ENCODE measurements around the gene ANKRD55. TPM values are rescaled to one million over a fixed set of nuclear protein-coding genes. Genes with fewer than 3 reads are reported as not detected.
A peak's percentile ranks its signal among the peaks of the same experiment; 100 is the strongest.

ANKRD55 gene
- total and polyA plus RNA-seq, 9 of the 15 experiments (the other 6 are each of a cell fraction or from before 2014, with no cell fraction given): 3.4 to 10.6 (median 6.5) TPM

DNA sequence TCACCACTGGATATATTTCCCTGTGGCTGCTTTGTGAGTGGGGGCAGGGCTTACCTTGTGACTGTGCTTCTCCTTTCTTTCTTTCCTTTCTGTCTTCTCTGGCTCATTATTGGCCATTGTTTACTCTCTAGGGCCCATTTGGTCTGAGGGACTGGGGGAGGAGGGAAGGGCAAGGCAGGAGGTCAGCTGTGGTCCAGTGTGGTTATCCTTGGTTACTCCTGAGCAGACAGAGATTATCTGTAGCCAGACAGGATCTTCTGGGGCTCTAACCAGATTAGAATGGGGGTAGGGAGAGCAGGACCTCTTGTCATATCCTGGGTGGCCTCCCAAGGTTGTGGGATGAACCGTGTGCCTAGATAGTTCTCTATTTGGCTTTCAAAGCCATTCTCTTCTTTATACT lies 71.2 kb downstream of the ANKRD55 start (continued):
- TF ChIP-seq HOMEZ (CRISPR knock-in tag; IDR thresholded peaks at IDR 0.05) (no peak), ZNF263 (CRISPR knock-in tag; IDR thresholded peaks at IDR 0.05; ENCODE audit: borderline replicate concordance) (no peak; the same call in 1 of the 2 replicates), U2AF1 (optimal IDR thresholded peaks at IDR 0.05; ENCODE audit: low read depth, low read length) (no peak), PTRF (tag; IDR thresholded peaks at IDR 0.05) (no peak), YY1 (IDR thresholded peaks at IDR 0.05; ENCODE audit: borderline replicate concordance in 1 of 3, control insufficient read depth in 1 of 3, extremely low read depth in 1 of 3, insufficient read depth in 3 of 3, insufficient read length in 1 of 3, insufficient replicate concordance in 2 of 3, low read depth in 1 of 3, low read length in 2 of 3) (no peak), DACH1 (IDR thresholded peaks at IDR 0.05; ENCODE audit: partially characterized antibody) (peak; percentile 47), MTA2 (IDR thresholded peaks at IDR 0.05; ENCODE audit: low read depth) (peak; percentile 82), KDM1A (IDR thresholded peaks at IDR 0.05) (peak; percentile 93 to 95), SREBF1 (IDR thresholded peaks at IDR 0.05; ENCODE audit: borderline replicate concordance, low read depth, low read length) (no peak), CHD4 (IDR thresholded peaks at IDR 0.05; ENCODE audit: insufficient read depth, insufficient replicate concordance, low read depth, low read length, poor library complexity, severe bottlenecking) (no peak), BCOR (IDR thresholded peaks at IDR 0.05) (peak; percentile 50; the same call in 1 of the 2 replicates), GTF2E2 (tag; IDR thresholded peaks at IDR 0.05) (no peak), CHAMP1 (IDR thresholded peaks at IDR 0.05) (0 out of 2 replicates have a peak, but pooled peaks have one; percentile 55)
- TF ChIP-seq, protein P1, sequence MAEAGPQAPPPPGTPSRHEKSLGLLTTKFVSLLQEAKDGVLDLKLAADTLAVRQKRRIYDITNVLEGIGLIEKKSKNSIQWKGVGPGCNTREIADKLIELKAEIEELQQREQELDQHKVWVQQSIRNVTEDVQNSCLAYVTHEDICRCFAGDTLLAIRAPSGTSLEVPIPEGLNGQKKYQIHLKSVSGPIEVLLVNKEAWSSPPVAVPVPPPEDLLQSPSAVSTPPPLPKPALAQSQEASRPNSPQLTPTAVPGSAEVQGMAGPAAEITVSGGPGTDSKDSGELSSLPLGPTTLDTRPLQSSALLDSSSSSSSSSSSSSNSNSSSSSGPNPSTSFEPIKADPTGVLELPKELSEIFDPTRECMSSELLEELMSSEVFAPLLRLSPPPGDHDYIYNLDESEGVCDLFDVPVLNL (CRISPR knock-in tag; IDR thresholded peaks at IDR 0.05; ENCODE audit: low read depth): no peak
- TF ChIP-seq, protein P2, sequence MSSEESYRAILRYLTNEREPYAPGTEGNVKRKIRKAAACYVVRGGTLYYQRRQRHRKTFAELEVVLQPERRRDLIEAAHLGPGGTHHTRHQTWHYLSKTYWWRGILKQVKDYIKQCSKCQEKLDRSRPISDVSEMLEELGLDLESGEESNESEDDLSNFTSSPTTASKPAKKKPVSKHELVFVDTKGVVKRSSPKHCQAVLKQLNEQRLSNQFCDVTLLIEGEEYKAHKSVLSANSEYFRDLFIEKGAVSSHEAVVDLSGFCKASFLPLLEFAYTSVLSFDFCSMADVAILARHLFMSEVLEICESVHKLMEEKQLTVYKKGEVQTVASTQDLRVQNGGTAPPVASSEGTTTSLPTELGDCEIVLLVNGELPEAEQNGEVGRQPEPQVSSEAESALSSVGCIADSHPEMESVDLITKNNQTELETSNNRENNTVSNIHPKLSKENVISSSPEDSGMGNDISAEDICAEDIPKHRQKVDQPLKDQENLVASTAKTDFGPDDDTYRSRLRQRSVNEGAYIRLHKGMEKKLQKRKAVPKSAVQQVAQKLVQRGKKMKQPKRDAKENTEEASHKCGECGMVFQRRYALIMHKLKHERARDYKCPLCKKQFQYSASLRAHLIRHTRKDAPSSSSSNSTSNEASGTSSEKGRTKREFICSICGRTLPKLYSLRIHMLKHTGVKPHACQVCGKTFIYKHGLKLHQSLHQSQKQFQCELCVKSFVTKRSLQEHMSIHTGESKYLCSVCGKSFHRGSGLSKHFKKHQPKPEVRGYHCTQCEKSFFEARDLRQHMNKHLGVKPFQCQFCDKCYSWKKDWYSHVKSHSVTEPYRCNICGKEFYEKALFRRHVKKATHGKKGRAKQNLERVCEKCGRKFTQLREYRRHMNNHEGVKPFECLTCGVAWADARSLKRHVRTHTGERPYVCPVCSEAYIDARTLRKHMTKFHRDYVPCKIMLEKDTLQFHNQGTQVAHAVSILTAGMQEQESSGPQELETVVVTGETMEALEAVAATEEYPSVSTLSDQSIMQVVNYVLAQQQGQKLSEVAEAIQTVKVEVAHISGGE (CRISPR knock-in tag; IDR thresholded peaks at IDR 0.05): peak in 1 of 3 experiments; percentile 59; a peak in 2 of 6 replicates
- TF ChIP-seq, protein P3, sequence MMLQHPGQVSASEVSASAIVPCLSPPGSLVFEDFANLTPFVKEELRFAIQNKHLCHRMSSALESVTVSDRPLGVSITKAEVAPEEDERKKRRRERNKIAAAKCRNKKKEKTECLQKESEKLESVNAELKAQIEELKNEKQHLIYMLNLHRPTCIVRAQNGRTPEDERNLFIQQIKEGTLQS (IDR thresholded peaks at IDR 0.05): no peak; the same call in 1 of the 2 replicates
- TF ChIP-seq, protein P3 (CRISPR knock-in tag; conservative IDR thresholded peaks at IDR 0.05): 0 out of 2 replicates have a peak, but pooled peaks have one; percentile 53

Data from K562 (cell line).